ENCODE data around the gene TRAPPC14. TPM values are rescaled to one million over a fixed set of nuclear protein-coding genes. Genes with fewer than 3 reads are reported as not detected.

Gene TRAPPC14
- total and polyA plus RNA-seq, 9 of the 15 experiments (the other 6 are each of a cell fraction or from before 2014, with no cell fraction given) = 0.42 to 45.9 (median 18.2) TPM

GRCh38 chr7:100126239-100126930 lies 32.1 kb downstream of the TRAPPC14 start (continued):
- 0 out of 2 replicates have a peak, but pooled peaks have one; percentile 50 for TF ChIP-seq ZNF12 (CRISPR knock-in tag; IDR thresholded peaks at IDR 0.05)
- TF ChIP-seq SMARCB1 (IDR thresholded peaks at IDR 0.05; ENCODE audit: insufficient read length, low read depth) = no peak
- TF ChIP-seq NONO (IDR thresholded peaks at IDR 0.05; ENCODE audit: low read depth in 2 of 2, low read length in 1 of 2) = no peak; a peak in 1 of 4 replicates
- TF ChIP-seq SMAD2 (IDR thresholded peaks at IDR 0.05; ENCODE audit: low read depth, low read length) = no peak
- TF ChIP-seq IRF9 (tag; IDR thresholded peaks at IDR 0.05) = no peak
- no peak for TF ChIP-seq ZNF263 (CRISPR knock-in tag; IDR thresholded peaks at IDR 0.05; ENCODE audit: borderline replicate concordance)
- no peak for TF ChIP-seq PCBP1 (IDR thresholded peaks at IDR 0.05; ENCODE audit: low read depth, low read length, poor library complexity, severe bottlenecking)
- TF ChIP-seq KLF13 (tag; IDR thresholded peaks at IDR 0.05; ENCODE audit: borderline replicate concordance, low read depth) = no peak
- TF ChIP-seq, protein P1, sequence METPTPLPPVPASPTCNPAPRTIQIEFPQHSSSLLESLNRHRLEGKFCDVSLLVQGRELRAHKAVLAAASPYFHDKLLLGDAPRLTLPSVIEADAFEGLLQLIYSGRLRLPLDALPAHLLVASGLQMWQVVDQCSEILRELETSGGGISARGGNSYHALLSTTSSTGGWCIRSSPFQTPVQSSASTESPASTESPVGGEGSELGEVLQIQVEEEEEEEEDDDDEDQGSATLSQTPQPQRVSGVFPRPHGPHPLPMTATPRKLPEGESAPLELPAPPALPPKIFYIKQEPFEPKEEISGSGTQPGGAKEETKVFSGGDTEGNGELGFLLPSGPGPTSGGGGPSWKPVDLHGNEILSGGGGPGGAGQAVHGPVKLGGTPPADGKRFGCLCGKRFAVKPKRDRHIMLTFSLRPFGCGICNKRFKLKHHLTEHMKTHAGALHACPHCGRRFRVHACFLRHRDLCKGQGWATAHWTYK (CRISPR knock-in tag; IDR thresholded peaks at IDR 0.05) = no peak
- TF ChIP-seq FOXM1 (IDR thresholded peaks at IDR 0.05; ENCODE audit: low read depth) = no peak
- TF ChIP-seq FOXM1 (CRISPR knock-in tag; IDR thresholded peaks at IDR 0.05; ENCODE audit: low read depth) = no peak
- no peak for TF ChIP-seq SP1 (CRISPR knock-in tag; IDR thresholded peaks at IDR 0.05)
- no peak for TF ChIP-seq ZFP1 (CRISPR knock-in tag; IDR thresholded peaks at IDR 0.05)
- TF ChIP-seq NR1H2 (CRISPR knock-in tag; IDR thresholded peaks at IDR 0.05) = no peak
- TF ChIP-seq HMGN3 (IDR thresholded peaks at IDR 0.05; ENCODE audit: borderline replicate concordance, extremely low read depth, insufficient read length, low read depth, low read length) = peak; percentile 59
- no peak for TF ChIP-seq ELK1 (CRISPR knock-in tag; IDR thresholded peaks at IDR 0.05)
- TF ChIP-seq KLF10 (CRISPR knock-in tag; IDR thresholded peaks at IDR 0.05) = no peak
- TF ChIP-seq, protein P2, sequence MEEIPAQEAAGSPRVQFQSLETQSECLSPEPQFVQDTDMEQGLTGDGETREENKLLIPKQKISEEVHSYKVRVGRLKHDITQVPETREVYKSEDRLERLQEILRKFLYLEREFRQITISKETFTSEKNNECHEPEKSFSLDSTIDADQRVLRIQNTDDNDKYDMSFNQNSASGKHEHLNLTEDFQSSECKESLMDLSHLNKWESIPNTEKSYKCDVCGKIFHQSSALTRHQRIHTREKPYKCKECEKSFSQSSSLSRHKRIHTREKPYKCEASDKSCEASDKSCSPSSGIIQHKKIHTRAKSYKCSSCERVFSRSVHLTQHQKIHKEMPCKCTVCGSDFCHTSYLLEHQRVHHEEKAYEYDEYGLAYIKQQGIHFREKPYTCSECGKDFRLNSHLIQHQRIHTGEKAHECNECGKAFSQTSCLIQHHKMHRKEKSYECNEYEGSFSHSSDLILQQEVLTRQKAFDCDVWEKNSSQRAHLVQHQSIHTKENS (CRISPR knock-in tag; IDR thresholded peaks at IDR 0.05) = no peak
- TF ChIP-seq SFPQ (IDR thresholded peaks at IDR 0.05; ENCODE audit: low read depth, low read length) = no peak
- no peak for TF ChIP-seq EGR1 (conservative IDR thresholded peaks at IDR 0.05)
- TF ChIP-seq ZNF282 (CRISPR knock-in tag; IDR thresholded peaks at IDR 0.05) = no peak
- no peak for TF ChIP-seq ZNF436 (CRISPR knock-in tag; IDR thresholded peaks at IDR 0.05)
